ENCODE data around the gene HYDIN. TPM values are rescaled to one million over a fixed set of nuclear protein-coding genes. Genes with fewer than 3 reads are reported as not detected.

HYDIN gene
- total RNA-seq, 4 donors from 2014 or later: 0.16 to 2.0 (median 1.4) TPM; not detected in 1

- WGBS, 2 donors (ENCODE audit: low coverage in 1 of 2): 97% methylated on average over 4 of the region's 4 CpGs; no CpG with 5 or more reads in 1 of the 2 donors
- Histone ChIP-seq H3K27me3 (no peaks in the 10 kb centered on the region), H3K27ac (no peak overlapping the region), H3K9me3 (no peaks in the 10 kb centered on the region), H3K4me3 (no peak overlapping the region), H3K4me1 (no peaks in the 10 kb centered on the region), H3K36me3 (peaks cover 0 to 10% (median 0%) of the 10 kb centered on the region in 4 donors)
- TF ChIP-seq CTCF (IDR thresholded peaks at IDR 0.05): no peak
- no peak for TF ChIP-seq POLR2AphosphoS5 (IDR thresholded peaks at IDR 0.05)
- no peak for TF ChIP-seq EP300 (IDR thresholded peaks at IDR 0.05; ENCODE audit: low read depth)
- TF ChIP-seq POLR2A (IDR thresholded peaks at IDR 0.05): no peak
- DNase-seq: no peak
- in situ Hi-C loops (cut with MboI; ENCODE audit: low pct_ligation_motif_present in 1 of 4, low pct_unique_long_range_greater_than_20kb in 1 of 4, low sequenced_read_pairs in 3 of 4): loop anchor here in 3 of 4 donors (10.0 to 25.0 kb wide), 3 partner anchors 82 to 229 kb away; partner anchors contain the start of gene MTSS2 (in 1 of the 3)
- intact Hi-C loops (cut with DNase I; ENCODE audit: low total_unique reads): no loop called here
These were observed 463.9 kb downstream of the HYDIN start for GRCh38 chr16:70766658-70767057.

GRCh38 chr16:70766176-70766575 is 464.3 kb downstream of the HYDIN start:
- WGBS, 2 donors (ENCODE audit: low coverage in 1 of 2): 88 to 95% methylated on average over 4 to 8 of the region's 8 CpGs

GRCh38 chr16:70765491-70765890 is 465.0 kb downstream of the HYDIN start:
- H3K4me3 ChIP-seq: no peak overlapping the region
- no peaks in the 10 kb centered on the region for H3K9me3 ChIP-seq
- in situ Hi-C loops (cut with MboI; ENCODE audit: low pct_ligation_motif_present in 1 of 4, low pct_unique_long_range_greater_than_20kb in 1 of 4, low sequenced_read_pairs in 3 of 4) (loop anchor here in 3 of 4 donors (10.0 to 25.0 kb wide), 3 partner anchors 81 to 228 kb away; partner anchors contain the start of gene MTSS2 (in 1 of the 3)), intact Hi-C loops (cut with DNase I; ENCODE audit: low total_unique reads) (no loop called here)
- 90% methylated on average over 8 of the region's 8 CpGs; no CpG with 5 or more reads in 1 of the 2 donors for WGBS, 2 donors (ENCODE audit: low coverage in 1 of 2)
- H3K4me1 ChIP-seq: peaks cover 0 to 7% (median 2%) of the 10 kb centered on the region in 4 donors
- H3K27me3 ChIP-seq: no peaks in the 10 kb centered on the region
- peaks cover 0 to 5% (median 0%) of the 10 kb centered on the region in 4 donors for H3K36me3 ChIP-seq
- no peak for DNase-seq
- no peak overlapping the region for H3K27ac ChIP-seq
- TF ChIP-seq CTCF (IDR thresholded peaks at IDR 0.05) (no peak), EP300 (IDR thresholded peaks at IDR 0.05; ENCODE audit: low read depth) (no peak), POLR2A (IDR thresholded peaks at IDR 0.05) (no peak), POLR2AphosphoS5 (IDR thresholded peaks at IDR 0.05) (no peak)

More at GRCh38 chr16:70766176-70766575, 464.3 kb downstream of the HYDIN start:
- no peak overlapping the region for H3K27ac ChIP-seq
- peaks cover 0 to 3% (median under 1%) of the 10 kb centered on the region in 4 donors for H3K4me1 ChIP-seq
- no peaks in the 10 kb centered on the region for H3K27me3 ChIP-seq
- H3K36me3 ChIP-seq: peaks cover 0 to 5% (median 0%) of the 10 kb centered on the region in 4 donors
- H3K9me3 ChIP-seq: no peaks in the 10 kb centered on the region
- no peak for DNase-seq
- in situ Hi-C loops (cut with MboI; ENCODE audit: low pct_ligation_motif_present in 1 of 4, low pct_unique_long_range_greater_than_20kb in 1 of 4, low sequenced_read_pairs in 3 of 4): loop anchor here in 3 of 4 donors (10.0 to 25.0 kb wide), 3 partner anchors 81 to 229 kb away; partner anchors contain the start of gene MTSS2 (in 1 of the 3)
- intact Hi-C loops (cut with DNase I; ENCODE audit: low total_unique reads): no loop called here
- no peak for TF ChIP-seq EP300 (IDR thresholded peaks at IDR 0.05; ENCODE audit: low read depth)
- TF ChIP-seq POLR2AphosphoS5 (IDR thresholded peaks at IDR 0.05): no peak
- no peak for TF ChIP-seq POLR2A (IDR thresholded peaks at IDR 0.05)
- no peak for TF ChIP-seq CTCF (IDR thresholded peaks at IDR 0.05)
- H3K4me3 ChIP-seq: no peak overlapping the region

DNA sequence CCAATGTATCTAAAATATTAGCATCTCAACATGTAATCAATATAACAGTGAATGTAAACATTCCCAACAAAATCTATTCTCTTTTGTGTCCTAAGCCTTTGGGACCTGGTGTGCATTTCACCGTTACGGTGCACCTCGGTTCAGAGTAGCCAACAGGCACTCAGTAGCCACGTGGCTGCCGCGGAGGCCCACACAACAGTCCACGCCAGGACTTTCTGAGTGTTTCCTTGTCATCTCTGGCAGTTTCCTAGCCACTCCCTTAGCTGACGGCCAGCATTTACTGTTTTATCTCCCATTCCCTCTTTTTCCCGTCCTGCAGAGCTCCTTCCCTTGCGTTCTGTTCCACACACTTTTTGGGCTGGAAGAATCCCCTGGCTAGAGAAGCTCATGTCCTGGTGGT is 465.9 kb downstream of the HYDIN start:
- Histone ChIP-seq H3K27ac (no peak overlapping the region), H3K4me3 (no peak overlapping the region), H3K27me3 (no peaks in the 10 kb centered on the region), H3K9me3 (no peaks in the 10 kb centered on the region), H3K4me1 (peaks cover 0 to 13% (median 6%) of the 10 kb centered on the region in 4 donors), H3K36me3 (peaks cover 0 to 5% (median 0%) of the 10 kb centered on the region in 4 donors)
- no peak for DNase-seq
- in situ Hi-C loops (cut with MboI; ENCODE audit: low pct_ligation_motif_present in 1 of 4, low pct_unique_long_range_greater_than_20kb in 1 of 4, low sequenced_read_pairs in 3 of 4): loop anchor here in 3 of 4 donors (10.0 to 25.0 kb wide), 3 partner anchors 80 to 227 kb away; partner anchors contain the start of gene MTSS2 (in 1 of the 3)
- intact Hi-C loops (cut with DNase I; ENCODE audit: low total_unique reads): no loop called here
- TF ChIP-seq CTCF (IDR thresholded peaks at IDR 0.05) (no peak), POLR2AphosphoS5 (IDR thresholded peaks at IDR 0.05) (no peak), POLR2A (IDR thresholded peaks at IDR 0.05) (no peak), EP300 (IDR thresholded peaks at IDR 0.05; ENCODE audit: low read depth) (no peak)
- 90 to 100% methylated on average over 3 to 10 of the region's 10 CpGs for WGBS, 2 donors (ENCODE audit: low coverage in 1 of 2)
